HTERT RPE-1 (cell line): Measurements from ENCODE around the gene GPR176.
"Not testable (repeated sequence)": the region's sequence is repeated elsewhere in the genome, so short reads cannot be mapped to it uniquely, and the experiment has no call there.

Experiments
- in situ Hi-C: fragments of 300-500 bp; cut with MboI; formaldehyde crosslinking; loops from 4 replicates; pipeline ENCODE4 v1.14.3; 2020; ENCODE audit warnings: low sequenced_read_pairs

GPR176 gene

GRCh38 chr15:39936187-39936586 is 16.1 kb upstream of the GPR176 start:
- in situ Hi-C loops: no loop called here

GRCh38 chr15:39935241-39935640 is 15.2 kb upstream of the GPR176 start:
- in situ Hi-C loops: no loop called here

- in situ Hi-C loops: no loop called here
Observed at GRCh38 chr15:39934397-39935071, 14.5 kb upstream of the GPR176 start.

GRCh38 chr15:39931615-39932014 is 11.5 kb upstream of the GPR176 start:
- in situ Hi-C loops: no loop called here

GRCh38 chr15:39926526-39926925 is 6.5 kb upstream of the GPR176 start:
- in situ Hi-C loops: no loop called here

GRCh38 chr15:39925112-39925842 is 5.2 kb upstream of the GPR176 start:
- in situ Hi-C loops: no loop called here

GRCh38 chr15:39924437-39924836 is 4.4 kb upstream of the GPR176 start:
- in situ Hi-C loops: no loop called here

- in situ Hi-C loops: no loop called here
Observed at GRCh38 chr15:39922462-39923092, 2.5 kb upstream of the GPR176 start.

- in situ Hi-C loops: no loop called here
Observed at GRCh38 chr15:39921274-39921638, 1.2 kb upstream of the GPR176 start.

GRCh38 chr15:39920510-39921273 is 626 bp upstream of the GPR176 start:
- in situ Hi-C loops: no loop called here

GRCh38 chr15:39919411-39919747 is 687 bp downstream of the GPR176 start:
- in situ Hi-C loops: no loop called here

GRCh38 chr15:39918688-39919385 is 1.2 kb downstream of the GPR176 start:
- in situ Hi-C loops: no loop called here

GRCh38 chr15:39914977-39915376 is 5.1 kb downstream of the GPR176 start:
- in situ Hi-C loops: no loop called here

- in situ Hi-C loops: no loop called here
Observed at GRCh38 chr15:39909007-39909406, 11.1 kb downstream of the GPR176 start.

GRCh38 chr15:39908186-39908585 is 11.9 kb downstream of the GPR176 start:
- in situ Hi-C loops: no loop called here

GRCh38 chr15:39907216-39907615 is 12.8 kb downstream of the GPR176 start:
- in situ Hi-C loops: no loop called here

GRCh38 chr15:39904115-39904514 is 16.0 kb downstream of the GPR176 start:
- in situ Hi-C loops: no loop called here

GRCh38 chr15:39898317-39898716 is 21.7 kb downstream of the GPR176 start:
- in situ Hi-C loops: no loop called here

- in situ Hi-C loops: no loop called here
Observed at GRCh38 chr15:39896846-39897245, 23.2 kb downstream of the GPR176 start.

GRCh38 chr15:39896101-39896500 is 24.0 kb downstream of the GPR176 start:
- in situ Hi-C loops: no loop called here

GRCh38 chr15:39893051-39893450 is 27.0 kb downstream of the GPR176 start:
- in situ Hi-C loops: not testable (repeated sequence)
